Epithelial cell of prostate (primary cell): ENCODE results near the gene LRBA.
"Not testable (repeated sequence)": the region's sequence is repeated elsewhere in the genome, so short reads cannot be mapped to it uniquely, and the experiment has no call there.

Source experiments
- DNase-seq: peaks from one replicate; pipeline ENCODE4 v3.0.0-alpha.2; 2011; ENCODE audit warnings: low read depth, low spot score
- H3K27ac ChIP-seq: fragments of 450-650 bp; 2 replicates; pipeline ENCODE4 v1.5.1; 2017; ENCODE audit warnings: mild to moderate bottlenecking

Gene LRBA

DNA sequence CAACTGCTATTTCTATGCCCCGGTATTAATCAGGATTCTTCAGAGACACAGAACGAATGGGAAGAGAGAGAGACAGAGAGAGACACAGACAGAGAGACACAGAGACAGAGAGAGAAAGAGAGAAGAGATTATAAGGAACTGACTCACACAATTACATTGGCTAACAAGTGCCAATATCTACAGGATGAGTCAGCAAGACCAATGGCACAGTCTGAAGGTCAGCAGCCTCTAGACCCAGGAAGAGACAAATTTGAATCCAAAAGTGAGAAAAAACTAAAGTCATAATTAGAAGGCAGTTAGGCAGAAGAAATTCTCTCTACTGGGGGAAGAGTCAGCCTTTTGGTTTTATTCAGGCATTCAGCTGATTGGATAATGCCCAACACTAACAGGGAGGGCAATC lies 245.8 kb downstream of the LRBA start:
- H3K27ac ChIP-seq, result peak overlapping the region; percentile 41
- peak; percentile 29 for DNase-seq

DNA sequence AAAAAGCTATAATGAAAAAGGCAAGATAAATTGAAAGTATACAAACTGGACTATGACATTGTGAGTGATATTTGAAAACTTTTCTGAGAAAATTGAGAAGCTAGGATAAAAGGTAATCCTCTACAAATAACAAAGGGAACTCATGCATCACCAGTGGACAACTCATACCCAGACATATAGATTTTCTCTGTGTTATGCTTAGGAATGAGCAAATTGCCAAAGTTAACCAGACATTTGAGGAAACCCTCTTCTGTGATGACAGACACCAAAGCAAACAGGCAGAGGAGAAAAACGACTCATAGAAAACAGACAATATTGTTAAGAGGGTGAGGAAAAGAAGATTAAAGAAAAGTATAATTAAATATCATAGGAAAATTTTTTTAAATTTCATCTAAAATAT lies 246.6 kb downstream of the LRBA start:
- no peak for DNase-seq
- H3K27ac ChIP-seq, result no peak overlapping the region

- DNase-seq, result no peak
Measured at GRCh38 chr4:150765216-150765615, 249.9 kb downstream of the LRBA start.

DNA sequence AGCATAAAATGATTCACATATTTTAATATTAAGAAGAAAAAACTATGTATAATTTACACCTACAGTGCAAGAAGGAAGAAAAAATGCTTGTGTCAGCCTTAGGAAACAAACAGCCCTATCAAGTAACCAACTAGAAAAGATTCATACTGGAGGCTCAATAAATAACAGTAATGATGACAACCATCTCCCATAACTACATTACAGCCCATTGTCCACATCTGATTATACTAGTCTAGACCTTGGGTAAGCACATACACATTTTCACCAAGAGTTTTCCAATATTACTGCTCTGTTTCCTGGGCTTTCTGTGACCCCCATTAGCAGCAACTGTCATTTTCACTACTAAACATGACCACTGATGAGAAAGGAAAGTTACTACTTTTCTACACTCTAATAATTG lies 263.4 kb downstream of the LRBA start:
- DNase-seq, result no peak
- H3K27ac ChIP-seq, result no peak overlapping the region

More at GRCh38 chr4:150765216-150765615, 249.9 kb downstream of the LRBA start:
- no peak overlapping the region for H3K27ac ChIP-seq

DNA sequence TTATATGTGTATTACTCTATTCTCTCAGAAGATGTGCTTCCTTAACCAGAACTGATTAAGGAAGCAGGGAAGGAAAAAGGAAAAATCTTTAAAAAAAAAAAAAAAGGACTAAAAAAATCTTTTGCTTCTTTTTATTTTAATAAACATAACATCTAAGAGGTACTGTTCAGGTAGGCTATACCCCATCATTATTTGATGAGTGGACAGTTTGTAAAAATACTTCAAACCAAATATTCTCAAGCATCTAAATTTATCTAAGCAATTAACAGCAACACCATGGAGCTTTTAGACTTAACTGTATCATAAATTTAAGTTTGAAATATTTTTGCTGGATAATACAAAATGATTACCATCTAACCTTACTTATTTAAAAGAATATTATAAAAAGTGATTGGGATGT lies 264.3 kb downstream of the LRBA start:
- H3K27ac ChIP-seq, result no peak overlapping the region
- no peak for DNase-seq

- H3K27ac ChIP-seq, result no peak overlapping the region
- no peak for DNase-seq
Measured at GRCh38 chr4:150746156-150746555, 268.9 kb downstream of the LRBA start.

GRCh38 chr4:150744570-150744969 lies 270.5 kb downstream of the LRBA start:
- no peak for DNase-seq
- peak overlapping the region; percentile 42 for H3K27ac ChIP-seq

- no peak for DNase-seq
- peak overlapping the region; percentile 42 for H3K27ac ChIP-seq
Measured at GRCh38 chr4:150743564-150744342, 271.3 kb downstream of the LRBA start.

GRCh38 chr4:150742930-150743329 lies 272.2 kb downstream of the LRBA start:
- peak overlapping the region; percentile 42 for H3K27ac ChIP-seq
- not testable (repeated sequence) for DNase-seq

DNA sequence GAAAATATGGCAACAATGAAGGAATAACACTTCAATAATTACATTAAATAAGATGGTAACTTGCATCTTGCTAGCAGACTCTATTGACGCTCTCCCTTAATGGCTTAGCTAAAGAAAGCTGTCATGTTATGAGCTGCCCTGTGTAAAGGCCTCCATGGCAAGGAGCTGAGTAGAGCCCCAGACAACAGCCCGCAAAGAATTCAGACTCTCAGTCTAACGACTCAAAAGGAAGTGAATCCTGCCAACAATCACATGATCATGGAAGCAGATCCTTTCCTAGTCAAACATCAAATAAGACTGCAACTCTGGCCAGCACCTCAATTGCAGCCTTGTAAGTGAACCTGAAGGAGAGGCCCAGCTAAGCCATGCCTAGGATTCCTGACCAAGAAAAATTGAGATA lies 275.5 kb downstream of the LRBA start:
- no peak overlapping the region for H3K27ac ChIP-seq

GRCh38 chr4:150725957-150726523 lies 289.0 kb downstream of the LRBA start:
- no peak for DNase-seq
- H3K27ac ChIP-seq, result no peak overlapping the region

More for the DNA sequence above, 275.5 kb downstream of the LRBA start:
- no peak for DNase-seq

DNA sequence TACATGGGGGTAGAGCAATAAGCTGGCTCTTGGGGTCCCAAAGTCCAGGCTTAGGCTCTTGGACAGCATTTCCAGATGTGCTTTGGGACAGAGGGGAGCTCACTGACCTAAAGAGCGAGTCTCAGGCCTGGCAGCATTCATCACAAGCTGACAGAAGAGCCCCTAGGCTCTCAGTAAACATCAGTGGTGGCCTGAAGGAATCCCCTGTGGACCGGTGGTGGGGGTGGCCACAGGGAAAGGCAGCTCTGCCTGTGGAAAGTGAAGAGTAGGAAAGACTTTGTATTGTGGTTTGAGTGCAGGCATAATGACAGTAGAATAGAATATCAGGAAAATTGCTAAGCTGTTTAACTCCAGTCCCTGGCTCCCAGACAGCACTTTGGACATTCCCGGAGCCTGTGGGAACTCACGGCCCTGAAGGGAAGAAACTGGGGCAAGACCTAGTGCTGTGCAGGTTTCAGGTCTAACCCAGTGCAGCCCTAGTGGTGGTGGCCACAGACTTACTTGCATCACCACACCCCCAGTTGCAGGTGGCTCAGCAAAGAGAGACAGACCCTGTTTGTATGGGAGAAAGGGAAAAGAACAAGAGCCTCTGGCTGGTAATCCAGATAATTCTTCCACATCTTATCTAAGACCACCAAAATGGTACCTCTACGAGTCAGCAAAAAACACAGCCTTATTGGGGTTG lies 291.2 kb downstream of the LRBA start:
- DNase-seq, result no peak
- H3K27ac ChIP-seq, result peak overlapping the region; percentile 27

GRCh38 chr4:150722908-150723362 lies 292.1 kb downstream of the LRBA start:
- H3K27ac ChIP-seq, result peak overlapping the region; percentile 27
- DNase-seq, result no peak

DNA sequence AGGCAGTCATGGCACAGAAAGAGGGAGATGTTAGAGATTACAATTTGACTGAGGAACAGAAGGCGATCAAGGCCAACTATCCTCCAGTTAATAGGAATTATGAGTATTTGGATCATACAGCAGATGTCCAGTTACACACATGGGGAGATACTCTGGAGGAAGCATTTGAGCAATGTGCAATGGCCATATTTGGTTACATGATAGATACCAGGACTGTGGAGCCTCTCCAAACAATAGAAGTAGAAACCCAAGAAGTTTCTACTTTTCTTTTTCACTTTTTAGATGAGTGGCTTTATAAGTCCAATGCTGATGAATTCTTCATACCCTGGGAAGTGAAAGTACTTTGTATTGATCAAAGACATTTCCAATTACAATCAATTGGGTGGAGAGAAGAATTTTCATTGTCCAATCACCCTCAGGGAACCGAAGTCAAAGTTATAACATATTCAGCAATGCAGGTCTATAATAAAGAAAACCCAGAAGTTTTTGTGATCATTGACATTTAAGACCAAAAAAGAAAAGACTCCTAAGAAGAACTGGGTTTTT lies 294.0 kb downstream of the LRBA start:
- H3K27ac ChIP-seq, result no peak overlapping the region
- DNase-seq, result no peak

DNA sequence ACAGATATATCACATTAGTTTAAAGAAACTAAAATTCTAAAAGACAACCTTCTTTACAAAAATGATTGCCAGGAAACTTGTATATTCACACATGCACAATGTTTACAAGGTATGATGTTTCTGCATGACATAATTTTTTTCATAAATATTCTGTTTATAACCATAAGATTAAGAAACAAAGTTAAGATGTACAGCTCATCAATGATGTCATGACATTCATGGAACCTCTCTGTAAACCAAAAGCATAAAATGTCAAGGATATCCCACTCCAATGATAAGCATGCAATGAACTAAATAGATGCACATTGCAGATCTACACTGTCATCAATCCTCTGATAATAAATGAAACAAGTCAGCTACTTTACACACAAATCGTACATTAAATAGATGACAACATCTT lies 297.1 kb downstream of the LRBA start:
- H3K27ac ChIP-seq, result no peak overlapping the region

DNA sequence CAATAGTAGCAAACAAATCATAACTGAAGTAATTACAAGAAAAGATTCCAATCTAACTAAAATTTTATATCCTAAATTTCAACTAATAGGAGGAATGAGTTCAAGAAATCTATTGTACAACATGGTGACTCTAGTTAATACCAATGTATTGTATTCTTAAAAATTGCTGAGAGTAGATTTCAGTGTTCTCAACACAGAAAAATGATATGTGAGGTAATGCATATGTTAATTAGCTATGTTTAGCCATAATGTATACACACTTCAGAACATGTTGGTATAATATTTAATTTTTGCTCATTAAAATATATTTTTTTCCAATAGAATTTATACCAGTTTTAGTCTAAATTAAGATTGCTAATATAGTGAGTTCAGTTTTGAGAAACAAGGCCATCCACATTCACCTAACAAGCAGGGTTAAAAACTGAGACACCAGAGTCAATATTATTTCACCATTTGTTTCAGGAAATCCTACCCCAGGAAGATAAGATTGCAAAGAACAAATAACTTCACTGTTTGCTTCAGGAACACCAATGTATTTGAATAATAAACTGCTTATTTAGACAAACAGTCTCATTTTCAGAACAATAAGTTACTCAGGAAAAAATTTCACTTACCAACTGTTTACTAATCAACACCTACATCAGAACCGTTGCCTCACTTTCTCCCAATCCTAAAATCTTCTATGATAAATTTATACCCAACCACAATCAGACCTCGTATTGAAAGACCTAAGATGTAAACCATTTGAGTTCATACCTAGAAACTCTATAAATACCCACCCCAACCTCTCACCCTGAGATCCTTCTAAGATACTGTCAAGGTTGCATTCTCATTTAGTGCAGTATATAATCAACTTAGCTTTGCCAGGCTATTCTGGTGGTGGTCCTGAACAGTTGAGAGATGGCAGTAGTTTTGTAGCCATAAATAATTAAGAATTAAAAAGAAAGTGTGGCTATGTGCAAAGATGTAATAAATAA lies 300.3 kb downstream of the LRBA start:
- DNase-seq, result no peak
- no peak overlapping the region for H3K27ac ChIP-seq

More for the DNA sequence above, 297.1 kb downstream of the LRBA start:
- no peak for DNase-seq

DNA sequence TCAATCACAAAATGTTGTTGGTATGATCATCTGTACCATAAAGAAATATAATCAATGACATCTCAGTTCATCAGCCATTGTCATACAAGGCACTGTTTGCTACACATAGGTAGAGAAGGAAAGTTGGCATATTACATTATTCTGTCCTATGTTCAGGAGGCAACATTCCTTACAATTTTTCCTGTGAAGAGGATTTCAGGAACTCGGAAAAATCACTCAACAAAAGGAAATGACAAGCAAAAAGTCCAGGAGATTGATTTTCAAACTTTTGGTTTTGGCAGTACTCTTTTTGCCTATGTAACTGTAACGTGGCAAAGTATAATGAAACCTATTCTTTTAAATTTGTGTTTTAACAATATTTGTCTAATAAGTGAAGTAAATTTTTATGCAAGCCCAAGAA lies 301.8 kb downstream of the LRBA start:
- no peak for DNase-seq

DNA sequence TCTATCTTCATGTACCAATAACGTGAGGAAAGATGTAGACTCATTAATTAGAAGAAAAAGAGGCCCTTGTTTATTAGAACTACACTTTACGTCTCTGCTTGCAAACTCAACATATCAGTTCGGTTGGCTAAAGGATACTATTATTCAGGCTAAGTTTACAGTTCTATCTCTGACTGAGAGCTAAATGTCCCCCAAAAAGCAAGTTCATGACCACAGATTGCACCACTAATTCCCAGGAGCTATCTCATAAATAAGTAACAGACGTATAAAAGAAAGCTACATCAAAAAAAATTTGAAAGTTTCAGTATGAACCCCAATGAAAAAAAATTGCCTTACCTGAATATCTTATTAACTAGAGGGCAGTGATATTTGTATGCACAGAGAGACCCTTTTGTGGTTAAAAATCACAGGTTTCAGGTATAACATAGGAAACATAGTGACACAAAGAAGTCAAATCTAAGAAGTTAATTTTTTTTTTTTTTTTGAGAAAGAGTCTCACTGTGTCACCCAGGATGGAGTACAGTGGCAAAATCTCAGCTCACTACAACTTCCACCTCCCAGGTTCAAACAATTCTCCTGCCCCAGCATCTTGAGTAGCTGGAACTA lies 304.2 kb downstream of the LRBA start:
- no peak overlapping the region for H3K27ac ChIP-seq
- no peak for DNase-seq

More for the DNA sequence above, 301.8 kb downstream of the LRBA start:
- H3K27ac ChIP-seq, result no peak overlapping the region

DNA sequence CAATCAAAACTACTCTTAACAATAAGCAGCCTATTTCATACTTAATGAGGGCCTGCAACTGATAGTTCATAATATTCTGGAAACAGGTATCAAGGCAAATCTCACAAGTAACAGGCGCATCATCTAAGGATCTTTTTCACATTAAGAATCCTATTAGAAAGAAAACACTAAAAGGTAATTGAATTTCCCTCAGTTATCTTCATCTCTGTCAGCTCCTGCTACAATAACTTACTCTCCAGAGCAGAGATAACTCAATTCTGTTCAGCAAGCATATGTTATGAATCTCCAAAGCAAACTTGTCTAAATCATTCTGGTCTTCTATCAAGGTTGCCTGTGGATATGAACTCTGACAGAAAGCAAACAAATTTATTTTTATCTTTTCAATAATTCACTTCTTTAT lies 307.1 kb downstream of the LRBA start:
- no peak for DNase-seq
- H3K27ac ChIP-seq, result no peak overlapping the region
